ENCODE measurements around the gene HDAC4. TPM values are rescaled to one million over a fixed set of nuclear protein-coding genes. Genes with fewer than 3 reads are reported as not detected.
"Not testable (repeated sequence)": the region's sequence is repeated elsewhere in the genome, so short reads cannot be mapped to it uniquely, and the experiment has no call there.

HDAC4 gene
- 10 to 100 TPM; 64.8 to 67.4 TPM for total RNA-seq

GRCh38 chr2:239400596-239401066 is at the start of gene HDAC4:
Gene HDAC4 (minus strand): TSS chr2:239401020. CDS start chr2:239352699, 48,321 bp downstream.
- H3K9me3 Mint-ChIP-seq: no peaks in the 10 kb centered on the region
- peak within 1 kb of the TSS; percentile 95 for H3K27ac Mint-ChIP-seq
- H3K4me1 Mint-ChIP-seq: peaks cover 38% of the 10 kb centered on the region
- peak within 1 kb of the TSS; percentile 86 for H3K4me3 Mint-ChIP-seq
- ChIA-PET CTCF (interaction anchor here (0.7 to 2.1 kb wide), 6 partner anchors 10 to 137 kb away, joined by 3 to 12 read pairs (median 4); no protein-coding TSS in a partner anchor), POLR2A (interaction anchor here (0.6 to 3.6 kb wide), 42 partner anchors 8 to 1035 kb away, joined by 3 to 46 read pairs (median 3); partner anchors contain the start of genes GPC1 and NDUFA10)
- DNase-seq: no peak
- H3K27me3 Mint-ChIP-seq: peaks cover 13% of the 10 kb centered on the region
- peaks cover 12% of the 10 kb centered on the region for H3K36me3 Mint-ChIP-seq (ENCODE audit: low read depth)

- H3K36me3 Mint-ChIP-seq (ENCODE audit: low read depth); DNase-seq; CTCF ChIA-PET; H3K4me3 Mint-ChIP-seq; H3K27ac Mint-ChIP-seq; H3K4me1 Mint-ChIP-seq; POLR2A ChIA-PET; H3K9me3 Mint-ChIP-seq: not testable (repeated sequence)
- H3K27me3 Mint-ChIP-seq: peaks cover 44% of the 10 kb centered on the region
Measured at GRCh38 chr2:239449468-239449867, 48.6 kb upstream of the HDAC4 start.

- ChIA-PET POLR2A (no interaction called here), CTCF (no interaction called here)
- DNase-seq: no peak
- H3K4me1 Mint-ChIP-seq: peaks cover 9% of the 10 kb centered on the region
- no peaks in the 10 kb centered on the region for H3K9me3 Mint-ChIP-seq
- no peaks in the 10 kb centered on the region for H3K36me3 Mint-ChIP-seq (ENCODE audit: low read depth)
- H3K27me3 Mint-ChIP-seq: peaks cover 39% of the 10 kb centered on the region
- H3K4me3 Mint-ChIP-seq: no peak overlapping the region
- H3K27ac Mint-ChIP-seq: no peak overlapping the region
Measured at GRCh38 chr2:239445771-239446524, 45.1 kb upstream of the HDAC4 start.

- Mint-ChIP-seq H3K4me3 (no peak overlapping the region), H3K9me3 (no peaks in the 10 kb centered on the region), H3K27ac (no peak overlapping the region), H3K27me3 (peaks cover 44% of the 10 kb centered on the region), H3K4me1 (peaks cover 9% of the 10 kb centered on the region), H3K36me3 (ENCODE audit: low read depth) (no peaks in the 10 kb centered on the region)
- POLR2A ChIA-PET: no interaction called here
- DNase-seq: no peak
- CTCF ChIA-PET: no interaction called here
Measured at GRCh38 chr2:239444626-239445577, 44.1 kb upstream of the HDAC4 start.

GRCh38 chr2:239443666-239444567 is 43.1 kb upstream of the HDAC4 start:
- Mint-ChIP-seq H3K4me3 (no peak overlapping the region), H3K27me3 (peaks cover 52% of the 10 kb centered on the region), H3K27ac (no peak overlapping the region), H3K4me1 (peaks cover 9% of the 10 kb centered on the region), H3K36me3 (ENCODE audit: low read depth) (no peaks in the 10 kb centered on the region), H3K9me3 (no peaks in the 10 kb centered on the region)
- DNase-seq: no peak
- ChIA-PET POLR2A (interaction anchor here (0.5 kb wide), 1 partner anchor 43 kb away, joined by 3 read pairs; the partner anchor contains the start of gene HDAC4), CTCF (interaction anchor here (0.5 kb wide), 1 partner anchor 149 kb away, joined by 4 read pairs; no protein-coding TSS in a partner anchor)

GRCh38 chr2:239443102-239443620 is 42.3 kb upstream of the HDAC4 start:
- POLR2A ChIA-PET: no interaction called here
- H3K9me3 Mint-ChIP-seq: no peaks in the 10 kb centered on the region
- H3K36me3 Mint-ChIP-seq (ENCODE audit: low read depth): no peaks in the 10 kb centered on the region
- CTCF ChIA-PET: interaction anchor here (0.5 kb wide), 1 partner anchor 148 kb away, joined by 4 read pairs; no protein-coding TSS in a partner anchor
- H3K27me3 Mint-ChIP-seq: peaks cover 55% of the 10 kb centered on the region
- no peak overlapping the region for H3K27ac Mint-ChIP-seq
- peaks cover 9% of the 10 kb centered on the region for H3K4me1 Mint-ChIP-seq
- DNase-seq: no peak
- no peak overlapping the region for H3K4me3 Mint-ChIP-seq

- H3K27me3 Mint-ChIP-seq: peaks cover 52% of the 10 kb centered on the region
- no peaks in the 10 kb centered on the region for H3K9me3 Mint-ChIP-seq
- ChIA-PET CTCF (no interaction called here), POLR2A (no interaction called here)
- no peak for DNase-seq
- H3K36me3 Mint-ChIP-seq (ENCODE audit: low read depth): no peaks in the 10 kb centered on the region
- H3K4me3 Mint-ChIP-seq: no peak overlapping the region
- no peak overlapping the region for H3K27ac Mint-ChIP-seq
- H3K4me1 Mint-ChIP-seq: peaks cover 9% of the 10 kb centered on the region
Measured at GRCh38 chr2:239442192-239442591, 41.4 kb upstream of the HDAC4 start.

- H3K36me3 Mint-ChIP-seq (ENCODE audit: low read depth): no peaks in the 10 kb centered on the region
- no peak overlapping the region for H3K4me3 Mint-ChIP-seq
- H3K27ac Mint-ChIP-seq: no peak overlapping the region
- H3K4me1 Mint-ChIP-seq: peaks cover 9% of the 10 kb centered on the region
- DNase-seq: no peak
- CTCF ChIA-PET: no interaction called here
- H3K9me3 Mint-ChIP-seq: no peaks in the 10 kb centered on the region
- peaks cover 47% of the 10 kb centered on the region for H3K27me3 Mint-ChIP-seq
- POLR2A ChIA-PET: no interaction called here
Measured at GRCh38 chr2:239441261-239442078, 40.6 kb upstream of the HDAC4 start.

GRCh38 chr2:239440511-239440959 is 39.7 kb upstream of the HDAC4 start:
- peaks cover 9% of the 10 kb centered on the region for H3K4me1 Mint-ChIP-seq
- H3K4me3 Mint-ChIP-seq: no peak overlapping the region
- ChIA-PET CTCF (no interaction called here), POLR2A (interaction anchor here (1.1 kb wide), 1 partner anchor 42 kb away, joined by 3 read pairs; no protein-coding TSS in a partner anchor)
- H3K9me3 Mint-ChIP-seq: peaks cover under 1% of the 10 kb centered on the region
- H3K27me3 Mint-ChIP-seq: peaks cover 42% of the 10 kb centered on the region
- no peaks in the 10 kb centered on the region for H3K36me3 Mint-ChIP-seq (ENCODE audit: low read depth)
- DNase-seq: no peak
- H3K27ac Mint-ChIP-seq: no peak overlapping the region

GRCh38 chr2:239439754-239440315 is 39.0 kb upstream of the HDAC4 start:
- H3K27ac Mint-ChIP-seq: no peak overlapping the region
- CTCF ChIA-PET: no interaction called here
- no peak for DNase-seq
- POLR2A ChIA-PET: interaction anchor here (1.1 kb wide), 1 partner anchor 41 kb away, joined by 3 read pairs; no protein-coding TSS in a partner anchor
- H3K27me3 Mint-ChIP-seq: peaks cover 39% of the 10 kb centered on the region
- peaks cover 9% of the 10 kb centered on the region for H3K4me1 Mint-ChIP-seq
- H3K4me3 Mint-ChIP-seq: no peak overlapping the region
- peaks cover 3% of the 10 kb centered on the region for H3K9me3 Mint-ChIP-seq
- H3K36me3 Mint-ChIP-seq (ENCODE audit: low read depth): no peaks in the 10 kb centered on the region

GRCh38 chr2:239438995-239439753 is 38.4 kb upstream of the HDAC4 start:
- ChIA-PET POLR2A (no interaction called here), CTCF (no interaction called here)
- H3K27me3 Mint-ChIP-seq: peaks cover 39% of the 10 kb centered on the region
- DNase-seq: no peak
- peaks cover 3% of the 10 kb centered on the region for H3K9me3 Mint-ChIP-seq
- no peak overlapping the region for H3K27ac Mint-ChIP-seq
- H3K4me3 Mint-ChIP-seq: no peak overlapping the region
- H3K4me1 Mint-ChIP-seq: peaks cover 9% of the 10 kb centered on the region
- H3K36me3 Mint-ChIP-seq (ENCODE audit: low read depth): no peaks in the 10 kb centered on the region
